ENCODE data around the gene SOX21. TPM values are rescaled to one million over a fixed set of nuclear protein-coding genes. Genes with fewer than 3 reads are reported as not detected.
"Not testable (repeated sequence)": the region's sequence is repeated elsewhere in the genome, so short reads cannot be mapped to it uniquely, and the experiment has no call there.

Gene SOX21
- total RNA-seq (2014; rRNA removed; shearing (Covaris generic)) = not detected in 2 replicates

- Histone ChIP-seq H3K27me3 (no peaks in the 10 kb centered on the region), H3K9me3 (replicated peaks) (no peaks in the 10 kb centered on the region; the same call in 1 of the 2 replicates), H3K27ac (no peak within 1 kb of the TSS), H3K4me1 (no peaks in the 10 kb centered on the region), H3K36me3 (no peaks in the 10 kb centered on the region), H3K4me3 (no peak within 1 kb of the TSS)
- DNase-seq = no peak
Observed at GRCh38 chr13:94712287-94712811, at the start of gene SOX21. SOX21 (minus strand) TSS chr13:94712545; CDS start chr13:94712049, 496 bp downstream.

- Histone ChIP-seq H3K36me3 (no peaks in the 10 kb centered on the region), H3K27me3 (no peaks in the 10 kb centered on the region), H3K9me3 (replicated peaks) (no peaks in the 10 kb centered on the region), H3K4me3 (no peak overlapping the region), H3K27ac (no peak overlapping the region), H3K4me1 (no peaks in the 10 kb centered on the region)
- DNase-seq = no peak
Observed at GRCh38 chr13:94761407-94761806, 49.1 kb upstream of the SOX21 start.

GRCh38 chr13:94759120-94759728 lies 46.9 kb upstream of the SOX21 start:
- DNase-seq = no peak

GRCh38 chr13:94758436-94758960 lies 46.2 kb upstream of the SOX21 start:
- H3K9me3 ChIP-seq (replicated peaks) = no peaks in the 10 kb centered on the region
- no peaks in the 10 kb centered on the region for H3K36me3 ChIP-seq
- H3K27me3 ChIP-seq = no peaks in the 10 kb centered on the region
- no peak overlapping the region for H3K27ac ChIP-seq
- no peak for DNase-seq
- no peaks in the 10 kb centered on the region for H3K4me1 ChIP-seq
- H3K4me3 ChIP-seq = no peak overlapping the region

More at GRCh38 chr13:94759120-94759728, 46.9 kb upstream of the SOX21 start:
- H3K27ac ChIP-seq = no peak overlapping the region
- no peak overlapping the region for H3K4me3 ChIP-seq
- no peaks in the 10 kb centered on the region for H3K4me1 ChIP-seq
- H3K36me3 ChIP-seq = no peaks in the 10 kb centered on the region
- no peaks in the 10 kb centered on the region for H3K27me3 ChIP-seq
- H3K9me3 ChIP-seq (replicated peaks) = no peaks in the 10 kb centered on the region

- H3K4me1 ChIP-seq = no peaks in the 10 kb centered on the region
- no peaks in the 10 kb centered on the region for H3K36me3 ChIP-seq
- H3K4me3 ChIP-seq = no peak overlapping the region
- H3K9me3 ChIP-seq (replicated peaks) = no peaks in the 10 kb centered on the region
- DNase-seq = no peak
- no peak overlapping the region for H3K27ac ChIP-seq
- no peaks in the 10 kb centered on the region for H3K27me3 ChIP-seq
Observed at GRCh38 chr13:94753327-94753726, 41.0 kb upstream of the SOX21 start.

GRCh38 chr13:94749162-94749561 lies 36.8 kb upstream of the SOX21 start:
- Histone ChIP-seq H3K4me1 (no peaks in the 10 kb centered on the region), H3K4me3 (no peak overlapping the region)

GRCh38 chr13:94739235-94739634 lies 26.9 kb upstream of the SOX21 start:
- Histone ChIP-seq H3K4me3 (no peak overlapping the region), H3K9me3 (replicated peaks) (no peaks in the 10 kb centered on the region), H3K27me3 (no peaks in the 10 kb centered on the region), H3K4me1 (no peaks in the 10 kb centered on the region), H3K27ac (no peak overlapping the region), H3K36me3 (no peaks in the 10 kb centered on the region)
- no peak for DNase-seq

More at GRCh38 chr13:94749162-94749561, 36.8 kb upstream of the SOX21 start:
- H3K27ac ChIP-seq = no peak overlapping the region
- H3K36me3 ChIP-seq = no peaks in the 10 kb centered on the region
- no peaks in the 10 kb centered on the region for H3K27me3 ChIP-seq
- H3K9me3 ChIP-seq (replicated peaks) = no peaks in the 10 kb centered on the region
- no peak for DNase-seq

GRCh38 chr13:94731028-94731427 lies 18.7 kb upstream of the SOX21 start:
- DNase-seq = no peak
- Histone ChIP-seq H3K36me3 (no peaks in the 10 kb centered on the region), H3K9me3 (replicated peaks) (no peaks in the 10 kb centered on the region), H3K4me3 (no peak overlapping the region), H3K27ac (no peak overlapping the region), H3K27me3 (no peaks in the 10 kb centered on the region), H3K4me1 (no peaks in the 10 kb centered on the region)

- H3K4me1 ChIP-seq; H3K36me3 ChIP-seq; H3K9me3 ChIP-seq (replicated peaks); H3K27me3 ChIP-seq; DNase-seq; H3K27ac ChIP-seq; H3K4me3 ChIP-seq: not testable (repeated sequence)
Observed at GRCh38 chr13:94729941-94730340, 17.6 kb upstream of the SOX21 start.

GRCh38 chr13:94726425-94726824 lies 14.1 kb upstream of the SOX21 start:
- Histone ChIP-seq H3K27me3 (no peaks in the 10 kb centered on the region), H3K4me1 (no peaks in the 10 kb centered on the region), H3K36me3 (no peaks in the 10 kb centered on the region), H3K27ac (no peak overlapping the region), H3K4me3 (no peak overlapping the region), H3K9me3 (replicated peaks) (no peaks in the 10 kb centered on the region)
- no peak for DNase-seq

GRCh38 chr13:94722609-94723345 lies 10.4 kb upstream of the SOX21 start:
- DNase-seq = no peak
- Histone ChIP-seq H3K9me3 (replicated peaks) (no peaks in the 10 kb centered on the region), H3K4me1 (no peaks in the 10 kb centered on the region), H3K4me3 (no peak overlapping the region), H3K27ac (no peak overlapping the region), H3K36me3 (no peaks in the 10 kb centered on the region), H3K27me3 (no peaks in the 10 kb centered on the region)

GRCh38 chr13:94718697-94719096 lies 6.4 kb upstream of the SOX21 start:
- not testable (repeated sequence) for DNase-seq; H3K27ac ChIP-seq; H3K4me3 ChIP-seq; H3K9me3 ChIP-seq (replicated peaks); H3K4me1 ChIP-seq; H3K27me3 ChIP-seq; H3K36me3 ChIP-seq

GRCh38 chr13:94717916-94718315 lies 5.6 kb upstream of the SOX21 start:
- no peaks in the 10 kb centered on the region for H3K36me3 ChIP-seq
- H3K27me3 ChIP-seq = no peaks in the 10 kb centered on the region
- no peak for DNase-seq
- H3K9me3 ChIP-seq (replicated peaks) = no peaks in the 10 kb centered on the region
- no peak overlapping the region for H3K27ac ChIP-seq
- no peaks in the 10 kb centered on the region for H3K4me1 ChIP-seq
- no peak overlapping the region for H3K4me3 ChIP-seq

GRCh38 chr13:94716016-94716415 lies 3.7 kb upstream of the SOX21 start:
- no peak overlapping the region for H3K4me3 ChIP-seq
- no peaks in the 10 kb centered on the region for H3K36me3 ChIP-seq
- no peak for DNase-seq
- H3K27ac ChIP-seq = no peak overlapping the region
- no peaks in the 10 kb centered on the region for H3K9me3 ChIP-seq (replicated peaks)
- H3K4me1 ChIP-seq = no peaks in the 10 kb centered on the region
- H3K27me3 ChIP-seq = no peaks in the 10 kb centered on the region

- no peak for DNase-seq
- no peak overlapping the region for H3K4me3 ChIP-seq
- no peaks in the 10 kb centered on the region for H3K4me1 ChIP-seq
- no peaks in the 10 kb centered on the region for H3K36me3 ChIP-seq
- H3K27me3 ChIP-seq = no peaks in the 10 kb centered on the region
- no peak overlapping the region for H3K27ac ChIP-seq
- no peaks in the 10 kb centered on the region; the same call in 1 of the 2 replicates for H3K9me3 ChIP-seq (replicated peaks)
Observed at GRCh38 chr13:94713561-94714182, 1.3 kb upstream of the SOX21 start.
